BE2C (cell line): Measurements from ENCODE around the gene HEATR5A.
"Not testable (repeated sequence)": the region's sequence is repeated elsewhere in the genome, so short reads cannot be mapped to it uniquely, and the experiment has no call there.

ENCODE experiments used
- DNase-seq: peaks from one replicate; pipeline ENCODE4 v3.0.0-alpha.2; 2020
- H3K27me3 ChIP-seq: fragments of 250-450 bp; sonication (Bioruptor Pico); 2 replicates; pipeline ENCODE4 v1.5.1; 2020; ENCODE audit warnings: mild to moderate bottlenecking
- H3K36me3 ChIP-seq: fragments of 250-450 bp; sonication (Bioruptor Pico); 2 replicates; pipeline ENCODE4 v1.5.1; 2020; ENCODE audit warnings: mild to moderate bottlenecking
- H3K4me1 ChIP-seq: fragments of 250-450 bp; sonication (Bioruptor Pico); 2 replicates; pipeline ENCODE4 v1.5.1; 2020
- H3K4me3 ChIP-seq: 2 replicates; pipeline ENCODE4 v1.5.1; 2011; ENCODE audit warnings: low read depth, low read length
- H3K9me3 ChIP-seq: fragments of 250-450 bp; sonication (Bioruptor Pico); 2 replicates; pipeline ENCODE4 v1.5.1; 2020
- TF ChIP-seq, protein P1 (sequence below): IDR thresholded peaks from 2 replicates; pipeline ENCODE4 v1.5.1; 2012; ENCODE audit warnings: mild to moderate bottlenecking, low read depth, low read length

Gene HEATR5A

DNA sequence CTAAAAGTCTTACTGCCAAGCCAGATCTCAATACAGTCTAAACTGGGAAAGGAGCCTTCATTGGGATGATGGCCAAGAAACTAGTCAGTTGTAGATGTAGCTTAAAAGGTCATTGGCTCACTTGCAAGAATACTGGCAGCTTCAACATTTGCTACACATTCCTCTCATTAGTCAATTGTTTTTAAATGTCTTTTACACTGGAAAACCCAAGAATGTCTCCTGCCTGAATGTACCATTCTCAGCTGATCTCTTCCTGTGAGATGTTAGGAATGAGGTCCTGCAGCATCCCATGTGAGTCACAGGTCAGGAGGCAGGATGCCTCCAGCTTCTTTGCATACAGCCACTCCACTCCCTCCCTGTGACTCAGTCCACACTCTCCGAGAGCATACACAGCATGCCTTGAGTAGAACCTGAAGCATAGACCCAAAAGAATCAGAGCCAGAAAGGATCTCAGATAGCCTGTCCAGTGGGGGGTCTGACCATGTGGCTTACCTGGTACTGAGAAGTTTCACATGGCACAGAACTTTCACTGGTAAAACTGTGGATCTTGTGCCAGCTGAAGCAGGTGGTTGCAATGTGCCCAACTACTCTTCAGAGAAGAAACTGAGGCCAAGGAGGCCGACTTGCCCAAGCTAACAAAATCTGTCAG is 156.7 kb downstream of the HEATR5A start:
- Histone ChIP-seq H3K4me3 (no peak overlapping the region), H3K4me1 (no peaks in the 10 kb centered on the region), H3K36me3 (no peaks in the 10 kb centered on the region), H3K27me3 (no peaks in the 10 kb centered on the region), H3K9me3 (no peaks in the 10 kb centered on the region)
- TF ChIP-seq, protein P1, sequence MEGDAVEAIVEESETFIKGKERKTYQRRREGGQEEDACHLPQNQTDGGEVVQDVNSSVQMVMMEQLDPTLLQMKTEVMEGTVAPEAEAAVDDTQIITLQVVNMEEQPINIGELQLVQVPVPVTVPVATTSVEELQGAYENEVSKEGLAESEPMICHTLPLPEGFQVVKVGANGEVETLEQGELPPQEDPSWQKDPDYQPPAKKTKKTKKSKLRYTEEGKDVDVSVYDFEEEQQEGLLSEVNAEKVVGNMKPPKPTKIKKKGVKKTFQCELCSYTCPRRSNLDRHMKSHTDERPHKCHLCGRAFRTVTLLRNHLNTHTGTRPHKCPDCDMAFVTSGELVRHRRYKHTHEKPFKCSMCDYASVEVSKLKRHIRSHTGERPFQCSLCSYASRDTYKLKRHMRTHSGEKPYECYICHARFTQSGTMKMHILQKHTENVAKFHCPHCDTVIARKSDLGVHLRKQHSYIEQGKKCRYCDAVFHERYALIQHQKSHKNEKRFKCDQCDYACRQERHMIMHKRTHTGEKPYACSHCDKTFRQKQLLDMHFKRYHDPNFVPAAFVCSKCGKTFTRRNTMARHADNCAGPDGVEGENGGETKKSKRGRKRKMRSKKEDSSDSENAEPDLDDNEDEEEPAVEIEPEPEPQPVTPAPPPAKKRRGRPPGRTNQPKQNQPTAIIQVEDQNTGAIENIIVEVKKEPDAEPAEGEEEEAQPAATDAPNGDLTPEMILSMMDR: no peak
- no peak for DNase-seq

- no peak for DNase-seq
- Histone ChIP-seq H3K36me3 (no peaks in the 10 kb centered on the region), H3K4me3 (no peak overlapping the region), H3K27me3 (no peaks in the 10 kb centered on the region), H3K4me1 (no peaks in the 10 kb centered on the region), H3K9me3 (no peaks in the 10 kb centered on the region)
- TF ChIP-seq, protein P1: no peak
Observed at GRCh38 chr14:31261859-31262731, 158.3 kb downstream of the HEATR5A start.

DNA sequence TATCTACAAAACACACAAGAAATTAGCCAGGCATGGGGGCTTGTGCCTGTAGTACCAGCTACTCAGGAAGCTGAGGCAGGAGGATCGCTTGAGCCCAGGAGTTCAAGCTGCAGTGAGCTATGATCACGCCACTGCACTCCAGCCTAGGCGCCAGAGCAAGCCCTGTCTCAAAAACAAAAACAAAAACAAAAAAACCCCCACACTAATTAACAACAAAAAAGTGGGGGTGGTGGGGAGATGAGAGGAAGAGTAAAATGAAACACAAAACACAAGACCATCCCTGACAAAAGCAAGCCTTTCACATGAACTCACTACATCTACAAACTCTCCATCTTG is 158.9 kb downstream of the HEATR5A start:
- no peaks in the 10 kb centered on the region for H3K27me3 ChIP-seq
- no peak overlapping the region for H3K4me3 ChIP-seq
- TF ChIP-seq, protein P1: no peak
- no peaks in the 10 kb centered on the region for H3K36me3 ChIP-seq
- H3K4me1 ChIP-seq: no peaks in the 10 kb centered on the region
- no peak for DNase-seq
- H3K9me3 ChIP-seq: no peaks in the 10 kb centered on the region

DNA sequence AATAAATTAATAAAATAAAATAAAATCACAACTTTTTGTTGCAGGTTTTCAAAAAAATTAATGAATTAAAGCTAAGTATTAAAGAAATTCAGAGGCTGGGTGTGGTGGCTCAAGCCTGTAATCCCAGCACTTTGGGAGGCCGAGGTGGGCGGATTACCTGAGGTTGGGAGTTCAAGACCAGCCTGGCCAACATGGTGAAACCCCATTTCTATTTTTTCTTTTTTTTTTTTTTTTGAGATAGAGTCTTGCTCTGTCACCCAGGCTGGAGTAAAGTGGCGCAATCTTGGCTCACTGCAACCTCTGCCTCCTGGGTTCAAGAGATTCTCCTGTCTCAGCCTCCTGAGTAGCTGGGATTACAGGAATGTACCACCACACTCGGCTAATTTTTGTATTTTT is 161.3 kb downstream of the HEATR5A start:
- H3K9me3 ChIP-seq, DNase-seq, H3K27me3 ChIP-seq, H3K4me3 ChIP-seq, H3K36me3 ChIP-seq, H3K4me1 ChIP-seq: not testable (repeated sequence)

DNA sequence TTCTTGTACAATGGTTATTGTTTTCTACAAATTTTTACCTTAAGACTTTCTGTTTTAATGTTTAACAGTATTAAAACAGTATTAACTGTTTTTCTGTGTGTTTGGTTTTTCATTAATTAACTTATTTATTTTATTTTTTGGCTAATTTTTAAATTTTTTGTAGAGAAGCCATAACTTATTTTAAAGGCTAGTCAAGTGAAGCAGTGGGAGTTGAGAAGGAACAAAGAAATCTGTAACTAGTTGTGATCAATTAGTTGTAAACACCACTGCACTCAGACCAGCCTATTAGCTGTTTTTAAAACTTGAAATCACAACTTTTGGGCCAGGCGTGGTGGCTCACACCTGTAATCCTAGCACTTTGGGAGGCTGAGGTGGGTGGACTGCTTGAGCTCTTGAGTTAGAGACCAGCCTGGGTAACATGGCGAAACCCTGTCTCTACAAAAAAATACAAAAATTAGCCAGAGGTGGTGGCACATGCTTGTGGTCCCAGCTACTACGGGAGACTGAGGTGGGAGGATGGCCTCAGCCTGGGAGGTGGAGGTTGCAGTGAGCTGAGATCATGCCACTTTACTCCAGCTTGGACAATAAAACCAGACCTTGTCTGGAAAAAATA is 161.8 kb downstream of the HEATR5A start:
- TF ChIP-seq, protein P1: no peak
- H3K4me3 ChIP-seq: no peak overlapping the region
- no peaks in the 10 kb centered on the region for H3K27me3 ChIP-seq
- no peaks in the 10 kb centered on the region for H3K36me3 ChIP-seq
- H3K9me3 ChIP-seq: no peaks in the 10 kb centered on the region
- H3K4me1 ChIP-seq: no peaks in the 10 kb centered on the region
- no peak for DNase-seq

- H3K9me3 ChIP-seq, H3K4me1 ChIP-seq, DNase-seq, H3K36me3 ChIP-seq, H3K27me3 ChIP-seq, H3K4me3 ChIP-seq: not testable (repeated sequence)
Observed at GRCh38 chr14:31257554-31258426, 162.6 kb downstream of the HEATR5A start.
